ENCODE results near the gene CACNA1C. TPM values are rescaled to one million over a fixed set of nuclear protein-coding genes. Genes with fewer than 3 reads are reported as not detected.

CACNA1C gene
- total and polyA plus RNA-seq, 5 donors from 2014 or later: 0.02 to 0.14 (median 0.10) TPM

DNA sequence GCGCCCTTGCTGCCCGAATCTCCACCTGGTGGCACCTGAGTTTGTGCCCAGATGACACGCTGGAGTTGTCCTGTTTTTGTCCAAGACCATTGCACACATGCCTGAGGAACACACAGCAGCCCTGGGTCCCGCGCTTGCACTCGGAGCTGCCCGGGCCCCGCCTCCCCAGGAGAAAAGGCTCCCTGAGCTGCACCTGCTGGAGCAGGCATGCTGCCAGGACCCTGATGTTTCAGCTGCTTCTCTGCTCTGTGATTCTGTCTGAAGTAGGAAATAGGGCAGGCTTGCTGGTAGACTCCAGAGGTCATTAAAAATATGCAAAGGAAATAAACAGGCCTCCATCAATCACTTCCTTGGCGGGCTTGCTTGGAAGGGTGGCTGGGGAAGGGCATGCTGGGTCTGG, 271.6 kb downstream of the CACNA1C start:
- Mint-ChIP-seq H3K27ac (no peak overlapping the region), H3K36me3 (no peaks in the 10 kb centered on the region), H3K4me3 (no peak overlapping the region), H3K27me3 (peaks cover 10% of the 10 kb centered on the region), H3K4me1 (no peaks in the 10 kb centered on the region), H3K9me3 (peaks cover 0 to 3% (median 0%) of the 10 kb centered on the region in 7 donors)
- no peak for DNase-seq
- Histone ChIP-seq H3K27me3 (ENCODE audit: control insufficient read depth, insufficient read depth, low read length) (no peaks in the 10 kb centered on the region), H3K27ac (ENCODE audit: insufficient read depth, low read length, poor library complexity, severe bottlenecking) (no peak overlapping the region), H3K36me3 (ENCODE audit: control insufficient read depth, insufficient read depth, low read length) (no peaks in the 10 kb centered on the region), H3K9me3 (ENCODE audit: control insufficient read depth in 2 of 2, low read length in 2 of 2) (no peaks in the 10 kb centered on the region), H3K4me3 (ENCODE audit: low read depth, low read length) (no peak overlapping the region), H3K4me1 (ENCODE audit: control insufficient read depth, insufficient read depth, low read length, poor library complexity, severe bottlenecking) (no peaks in the 10 kb centered on the region)
- no peak for ATAC-seq (ENCODE audit: low read depth in 2 of 2)

DNA sequence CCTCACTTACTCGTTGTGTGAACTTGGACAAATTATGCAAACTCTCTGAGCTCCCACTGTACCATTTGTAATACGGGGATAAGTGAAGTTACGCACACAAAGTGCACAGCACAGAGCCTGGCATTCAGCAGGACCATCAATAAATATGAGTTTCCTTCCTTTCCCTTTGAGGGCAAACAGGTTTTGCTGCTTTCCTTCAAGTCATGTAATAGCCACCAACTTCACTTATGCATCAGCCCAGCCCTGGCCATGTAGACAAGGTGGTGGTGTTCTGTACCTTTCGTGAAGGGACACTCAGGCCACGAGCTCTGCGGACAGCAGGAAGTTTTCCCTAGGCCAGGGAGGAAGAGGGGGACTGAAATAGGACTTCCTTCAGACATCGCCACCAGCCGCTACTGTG, 272.7 kb downstream of the CACNA1C start:
- Mint-ChIP-seq H3K27me3 (peaks cover 13% of the 10 kb centered on the region), H3K9me3 (peaks cover 0 to 3% (median 0%) of the 10 kb centered on the region in 7 donors), H3K27ac (no peak overlapping the region), H3K36me3 (no peaks in the 10 kb centered on the region), H3K4me3 (no peak overlapping the region), H3K4me1 (no peaks in the 10 kb centered on the region)
- ATAC-seq (ENCODE audit: low read depth in 2 of 2) (no peak), DNase-seq (no peak)
- no peak overlapping the region for H3K4me3 ChIP-seq (ENCODE audit: low read depth, low read length)
- no peaks in the 10 kb centered on the region for H3K4me1 ChIP-seq (ENCODE audit: control insufficient read depth, insufficient read depth, low read length, poor library complexity, severe bottlenecking)
- H3K9me3 ChIP-seq (ENCODE audit: control insufficient read depth in 2 of 2, low read length in 2 of 2): no peaks in the 10 kb centered on the region
- H3K27me3 ChIP-seq (ENCODE audit: control insufficient read depth, insufficient read depth, low read length): no peaks in the 10 kb centered on the region
- no peaks in the 10 kb centered on the region for H3K36me3 ChIP-seq (ENCODE audit: control insufficient read depth, insufficient read depth, low read length)
- no peak overlapping the region for H3K27ac ChIP-seq (ENCODE audit: insufficient read depth, low read length, poor library complexity, severe bottlenecking)

DNA sequence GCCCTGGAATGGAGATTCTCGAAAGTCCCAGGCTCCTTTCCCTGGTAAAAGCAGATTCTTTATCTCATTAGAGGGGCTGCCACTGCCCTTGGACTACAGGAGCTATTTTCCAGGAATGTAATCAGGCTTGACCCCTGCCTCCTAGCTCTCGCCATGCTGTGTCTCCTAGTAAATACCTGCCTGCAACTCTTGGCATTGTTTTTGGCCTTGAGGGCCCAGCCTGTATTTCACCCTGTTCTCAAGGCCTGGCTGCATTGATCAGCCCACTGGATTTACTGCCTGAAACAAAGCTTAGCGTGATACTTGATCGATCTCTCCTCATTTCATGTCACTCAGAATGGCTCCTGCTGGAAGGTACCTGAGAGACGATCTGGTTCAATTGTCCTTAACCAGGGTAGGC, 273.7 kb downstream of the CACNA1C start:
- DNase-seq (no peak), ATAC-seq (ENCODE audit: low read depth in 2 of 2) (no peak)
- Histone ChIP-seq H3K27ac (ENCODE audit: insufficient read depth, low read length, poor library complexity, severe bottlenecking) (no peak overlapping the region), H3K27me3 (ENCODE audit: control insufficient read depth, insufficient read depth, low read length) (no peaks in the 10 kb centered on the region), H3K36me3 (ENCODE audit: control insufficient read depth, insufficient read depth, low read length) (no peaks in the 10 kb centered on the region), H3K4me3 (ENCODE audit: low read depth, low read length) (no peak overlapping the region), H3K9me3 (ENCODE audit: control insufficient read depth in 2 of 2, low read length in 2 of 2) (no peaks in the 10 kb centered on the region), H3K4me1 (ENCODE audit: control insufficient read depth, insufficient read depth, low read length, poor library complexity, severe bottlenecking) (no peaks in the 10 kb centered on the region)
- no peak overlapping the region for H3K4me3 Mint-ChIP-seq
- H3K36me3 Mint-ChIP-seq: no peaks in the 10 kb centered on the region
- H3K27me3 Mint-ChIP-seq: peaks cover 15% of the 10 kb centered on the region
- no peak overlapping the region for H3K27ac Mint-ChIP-seq
- H3K9me3 Mint-ChIP-seq: peaks cover 0 to 3% (median 0%) of the 10 kb centered on the region in 7 donors
- no peaks in the 10 kb centered on the region for H3K4me1 Mint-ChIP-seq

DNA sequence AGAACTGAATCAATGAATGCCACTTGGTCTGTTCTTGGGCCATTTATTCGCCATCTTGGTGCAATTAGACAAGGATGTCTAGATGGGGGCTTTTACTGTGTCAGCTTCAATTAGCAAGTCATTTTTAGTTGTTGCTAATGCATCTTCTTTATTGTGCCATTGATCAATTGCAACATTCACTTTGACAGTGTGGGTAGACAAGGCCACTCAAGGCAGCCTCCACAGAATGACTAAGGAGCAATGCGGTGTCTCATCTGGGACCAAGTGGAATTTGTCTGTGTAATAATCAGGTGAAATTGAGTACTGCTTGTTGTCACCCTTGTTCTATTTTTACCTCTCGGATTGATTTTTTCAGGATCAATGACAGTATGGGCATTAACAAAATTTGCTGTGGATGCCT, 275.9 kb downstream of the CACNA1C start:
- H3K36me3 ChIP-seq (ENCODE audit: control insufficient read depth, insufficient read depth, low read length): no peaks in the 10 kb centered on the region
- H3K4me1 ChIP-seq (ENCODE audit: control insufficient read depth, insufficient read depth, low read length, poor library complexity, severe bottlenecking): no peaks in the 10 kb centered on the region
- no peaks in the 10 kb centered on the region for H3K4me1 Mint-ChIP-seq
- no peaks in the 10 kb centered on the region for H3K36me3 Mint-ChIP-seq
- peaks cover 0 to 1% (median 0%) of the 10 kb centered on the region in 7 donors for H3K9me3 Mint-ChIP-seq
- H3K27me3 ChIP-seq (ENCODE audit: control insufficient read depth, insufficient read depth, low read length): no peaks in the 10 kb centered on the region
- ATAC-seq (ENCODE audit: low read depth in 2 of 2): no peak
- H3K27ac Mint-ChIP-seq: no peak overlapping the region
- no peak overlapping the region for H3K27ac ChIP-seq (ENCODE audit: insufficient read depth, low read length, poor library complexity, severe bottlenecking)
- H3K4me3 Mint-ChIP-seq: no peak overlapping the region
- peaks cover 15% of the 10 kb centered on the region for H3K27me3 Mint-ChIP-seq
- no peak overlapping the region for H3K4me3 ChIP-seq (ENCODE audit: low read depth, low read length)
- DNase-seq: no peak
- H3K9me3 ChIP-seq (ENCODE audit: control insufficient read depth in 2 of 2, low read length in 2 of 2): no peaks in the 10 kb centered on the region

DNA sequence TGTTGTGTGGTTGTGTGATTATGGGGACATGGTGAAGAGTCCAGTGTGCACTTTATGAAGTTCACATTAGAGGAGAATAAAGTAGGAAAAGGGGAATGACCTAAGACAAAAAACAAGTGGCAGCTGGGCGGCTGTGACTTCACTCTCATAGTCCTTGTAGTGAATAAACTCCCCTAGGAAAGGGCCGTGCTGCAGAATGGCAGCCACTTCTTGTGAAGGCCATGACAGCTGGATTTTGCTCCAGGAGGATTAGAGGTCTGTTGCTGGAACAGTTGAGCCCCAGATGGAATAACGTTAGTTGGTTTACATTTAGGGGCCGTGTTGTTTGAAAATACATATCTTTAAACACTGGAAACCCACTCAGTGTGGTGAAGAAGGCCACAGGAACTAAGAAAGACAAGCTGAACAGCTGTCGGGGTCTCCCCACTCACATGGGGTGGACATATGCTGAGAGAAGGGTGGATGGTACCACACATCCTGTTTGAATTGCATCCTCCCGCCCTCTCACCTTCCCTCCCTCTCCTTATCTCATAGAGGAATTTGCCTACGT, 276.9 kb downstream of the CACNA1C start:
- peaks cover 15% of the 10 kb centered on the region for H3K27me3 Mint-ChIP-seq

DNA sequence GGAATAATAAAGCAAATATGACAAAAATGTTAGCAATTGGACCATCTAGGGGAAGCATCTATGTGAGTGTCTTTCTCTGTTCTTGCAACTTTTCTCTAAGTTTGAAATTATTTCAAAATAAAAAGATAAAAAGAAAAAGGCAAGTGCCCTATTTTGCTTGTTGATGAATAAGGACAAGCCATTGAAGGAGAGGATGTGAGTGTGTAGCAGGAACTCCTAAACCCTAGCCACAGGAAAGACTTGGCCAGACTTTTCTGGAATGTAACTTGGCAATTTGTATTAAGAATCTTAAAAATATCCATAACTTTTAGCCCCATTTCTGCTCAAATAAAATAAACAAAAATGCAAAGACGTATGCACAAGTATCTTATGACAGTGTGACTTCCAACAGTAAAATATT, 279.4 kb downstream of the CACNA1C start:
- Mint-ChIP-seq H3K27ac (no peak overlapping the region), H3K4me1 (no peaks in the 10 kb centered on the region), H3K36me3 (no peaks in the 10 kb centered on the region), H3K27me3 (peaks cover 13% of the 10 kb centered on the region), H3K4me3 (no peak overlapping the region), H3K9me3 (no peaks in the 10 kb centered on the region)
- Histone ChIP-seq H3K27me3 (ENCODE audit: control insufficient read depth, insufficient read depth, low read length) (no peaks in the 10 kb centered on the region), H3K4me3 (ENCODE audit: low read depth, low read length) (no peak overlapping the region), H3K9me3 (ENCODE audit: control insufficient read depth in 2 of 2, low read length in 2 of 2) (no peaks in the 10 kb centered on the region), H3K27ac (ENCODE audit: insufficient read depth, low read length, poor library complexity, severe bottlenecking) (no peak overlapping the region), H3K36me3 (ENCODE audit: control insufficient read depth, insufficient read depth, low read length) (no peaks in the 10 kb centered on the region), H3K4me1 (ENCODE audit: control insufficient read depth, insufficient read depth, low read length, poor library complexity, severe bottlenecking) (no peaks in the 10 kb centered on the region)
- ATAC-seq (ENCODE audit: low read depth in 2 of 2): no peak
- DNase-seq: no peak

More for the DNA sequence above, 276.9 kb downstream of the CACNA1C start:
- Mint-ChIP-seq H3K4me1 (no peaks in the 10 kb centered on the region), H3K9me3 (peaks cover 0 to 1% (median 0%) of the 10 kb centered on the region in 7 donors), H3K36me3 (no peaks in the 10 kb centered on the region), H3K4me3 (no peak overlapping the region), H3K27ac (no peak overlapping the region)
- Histone ChIP-seq H3K36me3 (ENCODE audit: control insufficient read depth, insufficient read depth, low read length) (no peaks in the 10 kb centered on the region), H3K4me1 (ENCODE audit: control insufficient read depth, insufficient read depth, low read length, poor library complexity, severe bottlenecking) (no peaks in the 10 kb centered on the region), H3K27me3 (ENCODE audit: control insufficient read depth, insufficient read depth, low read length) (no peaks in the 10 kb centered on the region), H3K27ac (ENCODE audit: insufficient read depth, low read length, poor library complexity, severe bottlenecking) (no peak overlapping the region), H3K4me3 (ENCODE audit: low read depth, low read length) (no peak overlapping the region), H3K9me3 (ENCODE audit: control insufficient read depth in 2 of 2, low read length in 2 of 2) (no peaks in the 10 kb centered on the region)
- ATAC-seq (ENCODE audit: low read depth in 2 of 2) (no peak), DNase-seq (no peak)

DNA sequence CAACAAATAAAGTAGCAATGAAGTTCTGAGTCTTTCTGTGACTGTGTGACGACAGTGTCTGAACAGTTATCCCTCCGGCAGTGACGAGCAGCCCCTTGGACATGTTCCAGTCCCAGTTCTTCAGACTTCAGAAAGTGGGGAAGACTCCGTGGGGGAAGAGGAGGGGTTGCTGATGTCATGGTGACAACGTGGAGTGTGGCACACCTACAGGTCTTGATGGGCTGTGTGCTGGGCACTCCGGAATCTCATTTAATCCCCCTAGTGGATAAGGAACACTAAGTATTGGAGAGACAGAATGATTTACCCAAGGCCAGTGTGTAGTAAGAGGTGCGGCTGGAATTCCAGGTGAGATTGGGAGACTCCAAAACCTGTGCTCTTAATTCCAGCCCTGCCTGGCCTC, 280.2 kb downstream of the CACNA1C start:
- H3K4me1 Mint-ChIP-seq: no peaks in the 10 kb centered on the region
- Histone ChIP-seq H3K36me3 (ENCODE audit: control insufficient read depth, insufficient read depth, low read length) (no peaks in the 10 kb centered on the region), H3K4me3 (ENCODE audit: low read depth, low read length) (no peak overlapping the region), H3K27me3 (ENCODE audit: control insufficient read depth, insufficient read depth, low read length) (no peaks in the 10 kb centered on the region), H3K27ac (ENCODE audit: insufficient read depth, low read length, poor library complexity, severe bottlenecking) (no peak overlapping the region), H3K4me1 (ENCODE audit: control insufficient read depth, insufficient read depth, low read length, poor library complexity, severe bottlenecking) (no peaks in the 10 kb centered on the region), H3K9me3 (ENCODE audit: control insufficient read depth in 2 of 2, low read length in 2 of 2) (no peaks in the 10 kb centered on the region)
- ATAC-seq (ENCODE audit: low read depth in 2 of 2) (no peak), DNase-seq (no peak)
- H3K9me3 Mint-ChIP-seq: no peaks in the 10 kb centered on the region
- H3K27ac Mint-ChIP-seq: no peak overlapping the region
- peaks cover 13% of the 10 kb centered on the region for H3K27me3 Mint-ChIP-seq
- H3K4me3 Mint-ChIP-seq: no peak overlapping the region
- no peaks in the 10 kb centered on the region for H3K36me3 Mint-ChIP-seq

DNA sequence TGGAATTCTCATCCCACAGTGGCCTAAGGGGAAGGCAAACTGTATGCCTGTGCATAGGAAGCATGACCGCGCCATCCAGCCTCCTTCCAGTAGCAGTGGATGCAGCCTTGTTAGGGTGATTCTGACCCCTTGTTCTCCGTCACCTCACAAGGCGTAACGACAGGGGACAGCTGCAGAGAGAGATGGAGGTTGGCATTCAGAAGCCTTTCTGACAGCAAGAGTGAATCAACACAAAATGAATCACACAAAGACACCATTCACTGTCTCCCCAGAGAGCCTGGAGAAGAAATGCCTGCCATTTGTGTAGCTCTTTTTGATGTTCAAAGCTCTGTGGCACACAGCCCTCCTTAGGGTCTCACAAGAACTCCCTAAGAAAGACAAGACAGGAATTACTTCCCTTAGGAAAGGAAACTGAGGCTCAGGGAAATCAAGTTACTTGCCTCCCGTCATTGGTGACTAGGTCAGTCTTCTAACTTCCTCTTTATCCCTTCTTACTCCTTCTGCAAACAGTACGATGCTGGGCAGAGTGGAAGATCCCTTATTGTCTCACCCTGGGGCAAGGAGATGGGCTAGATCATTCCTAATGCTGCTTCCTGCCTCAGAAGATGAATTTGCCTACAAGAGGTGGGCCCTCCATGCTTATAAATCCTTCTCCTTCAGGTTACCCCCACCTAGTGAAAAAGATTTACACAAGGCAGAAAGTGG, 280.9 kb downstream of the CACNA1C start:
- H3K27ac Mint-ChIP-seq: no peak overlapping the region
- peaks cover 10% of the 10 kb centered on the region for H3K27me3 Mint-ChIP-seq
- no peaks in the 10 kb centered on the region for H3K27me3 ChIP-seq (ENCODE audit: control insufficient read depth, insufficient read depth, low read length)
- H3K9me3 Mint-ChIP-seq: no peaks in the 10 kb centered on the region
- no peaks in the 10 kb centered on the region for H3K4me1 ChIP-seq (ENCODE audit: control insufficient read depth, insufficient read depth, low read length, poor library complexity, severe bottlenecking)
- no peak overlapping the region for H3K27ac ChIP-seq (ENCODE audit: insufficient read depth, low read length, poor library complexity, severe bottlenecking)
- no peak overlapping the region for H3K4me3 Mint-ChIP-seq
- no peaks in the 10 kb centered on the region for H3K36me3 Mint-ChIP-seq
- DNase-seq (no peak), ATAC-seq (ENCODE audit: low read depth in 2 of 2) (no peak)
- H3K9me3 ChIP-seq (ENCODE audit: control insufficient read depth in 2 of 2, low read length in 2 of 2): no peaks in the 10 kb centered on the region
- no peaks in the 10 kb centered on the region for H3K36me3 ChIP-seq (ENCODE audit: control insufficient read depth, insufficient read depth, low read length)
- no peak overlapping the region for H3K4me3 ChIP-seq (ENCODE audit: low read depth, low read length)
- H3K4me1 Mint-ChIP-seq: no peaks in the 10 kb centered on the region
